K562 (cell line): ENCODE results near the gene SLAMF7. TPM values are rescaled to one million over a fixed set of nuclear protein-coding genes. Genes with fewer than 3 reads are reported as not detected.

Source experiments
- CHD1 ChIP-seq: fragments of 200-600 bp; sonication (generic); IDR thresholded peaks from one replicate; pipeline ENCODE4 v1.6.1; 2012; ENCODE audit warnings: mild to moderate bottlenecking, moderate library complexity, low read length, inconsistent platforms
- EGR1 ChIP-seq: fragments of 450-650 bp; conservative IDR thresholded peaks from 2 replicates; pipeline ENCODE4 v1.6.1; 2017; ENCODE audit warnings: mild to moderate bottlenecking
- MBD1 ChIP-seq: fragments of 250-450 bp; sonication (Bioruptor Pico); IDR thresholded peaks from 2 replicates; pipeline ENCODE4 v1.8.0; 2022; ENCODE audit warnings: inconsistent platforms
- MLLT1 ChIP-seq, 2 experiments: fragments of 450-650 bp; IDR thresholded peaks; 2 replicates each; pipeline ENCODE4 v1.6.1; 2016
- NEUROD1 ChIP-seq: fragments of 150-350 bp; IDR thresholded peaks from 2 replicates; pipeline ENCODE4 v1.6.1; 2014; ENCODE audit warnings: borderline replicate concordance, low read length, low read depth; ENCODE audit not compliant: partially characterized antibody
- NFATC3 ChIP-seq: fragments of 450-650 bp; IDR thresholded peaks from 2 replicates; pipeline ENCODE4 v1.6.1; 2017; ENCODE audit warnings: mild to moderate bottlenecking
- NFIX ChIP-seq: fragments of 250-450 bp; sonication (Bioruptor Pico); IDR thresholded peaks from 2 replicates; pipeline ENCODE4 v1.4.0; 2020; ENCODE audit warnings: low read depth, mild to moderate bottlenecking, moderate library complexity
- PATZ1 ChIP-seq: fragments of 250-450 bp; sonication (Bioruptor Pico); IDR thresholded peaks from 2 replicates; pipeline ENCODE4 v1.5.0; 2020; ENCODE audit warnings: mild to moderate bottlenecking, borderline replicate concordance
- PKNOX1 ChIP-seq: fragments of 450-650 bp; IDR thresholded peaks from 2 replicates; pipeline ENCODE4 v1.6.1; 2016
- PYGO2 ChIP-seq: fragments of 450-650 bp; IDR thresholded peaks from 2 replicates; pipeline ENCODE4 v1.6.1; 2016; ENCODE audit warnings: mild to moderate bottlenecking, missing genetic modification characterization, moderate library complexity, missing compliant biosample characterization
- SNAPC5 ChIP-seq: fragments of 250-450 bp; sonication (Bioruptor Pico); IDR thresholded peaks from 2 replicates; pipeline ENCODE4 v1.8.0; 2021; ENCODE audit warnings: moderate library complexity, mild to moderate bottlenecking, inconsistent platforms
- STAT6 ChIP-seq: sonication (generic); formaldehyde crosslinking; IDR thresholded peaks from 2 replicates; pipeline ENCODE4 v1.8.1; 2023; ENCODE audit warnings: mild to moderate bottlenecking, missing genetic modification reagents
- ZBTB2 ChIP-seq: fragments of 450-650 bp; IDR thresholded peaks from 2 replicates; pipeline ENCODE4 v1.6.1; 2016; ENCODE audit warnings: antibody characterized with exemption
- ZBTB7A ChIP-seq: IDR thresholded peaks from 2 replicates; pipeline ENCODE4 v1.6.1; 2011; ENCODE audit warnings: low read depth, mild to moderate bottlenecking, low read length, moderate library complexity, borderline replicate concordance; ENCODE audit not compliant: control insufficient read depth
- ZNF121 ChIP-seq: sonication (generic); formaldehyde crosslinking; conservative IDR thresholded peaks from 2 replicates; pipeline ENCODE4 v1.8.0; 2022; ENCODE audit warnings: missing genetic modification reagents
- polyA plus RNA-seq, 8 experiments: library from polyadenylated mRNA; depleted of rRNA in 4 of 8; stranded (reverse) in 5 of 8; unstranded in 3 of 8; fragments of >200 nt; fragmentation: Nextera tagmentation in 2 of 8; fragmentation: Illumina TruSeq in 1 of 8; extraction: Ambion mirVana in 2 of 8; extraction: Trizol in 1 of 8; gene quantifications; 2 replicates each; pipeline versions ENCODE4 v1.2.1 to v1.2.3, GENCODE V29; 2011 to 2014; ENCODE audit warnings: inconsistent platforms in 1 of 8, missing spikeins in 1 of 8
- total RNA-seq, 7 experiments: library from RNA; depleted of rRNA in 6 of 7; stranded (reverse); fragments of >200 nt in 6 of 7; fragmentation: Illumina TruSeq in 2 of 7; extraction: Trizol in 2 of 7; gene quantifications; 2 replicates each; pipeline versions ENCODE4 v1.2.1 to v1.2.3, GENCODE V29; 2011 to 2021; ENCODE audit warnings: low replicate concordance in 1 of 7

The SLAMF7 gene
- total and polyA plus RNA-seq, 9 of the 15 experiments (the other 6 are each of a cell fraction or from before 2014, with no cell fraction given): 0.11 to 1.2 (median 0.22) TPM; not detected in 2

GRCh38 chr1:160768295-160768657, 29.2 kb downstream of the SLAMF7 start (continued):
- TF ChIP-seq PKNOX1 (no peak), EGR1 (no peak), ZBTB2 (no peak), MLLT1 (IDR thresholded peaks at IDR 0.05) (no peak), NFIX (CRISPR knock-in tag) (no peak), ZBTB7A (no peak), NFATC3 (no peak), ZNF121 (CRISPR knock-in tag) (no peak), NEUROD1 (no peak), STAT6 (no peak), PYGO2 (tag) (no peak), MBD1 (CRISPR knock-in tag) (no peak), PATZ1 (CRISPR knock-in tag) (no peak), CHD1 (no peak), SNAPC5 (CRISPR knock-in tag) (no peak)
